ENCODE measurements around the gene ELAPOR2. TPM values are rescaled to one million over a fixed set of nuclear protein-coding genes. Genes with fewer than 3 reads are reported as not detected.

Gene ELAPOR2
- total and polyA plus RNA-seq, 9 of the 15 experiments (the other 6 are each of a cell fraction or from before 2014, with no cell fraction given) = 9.2 to 72.0 (median 35.0) TPM

DNA sequence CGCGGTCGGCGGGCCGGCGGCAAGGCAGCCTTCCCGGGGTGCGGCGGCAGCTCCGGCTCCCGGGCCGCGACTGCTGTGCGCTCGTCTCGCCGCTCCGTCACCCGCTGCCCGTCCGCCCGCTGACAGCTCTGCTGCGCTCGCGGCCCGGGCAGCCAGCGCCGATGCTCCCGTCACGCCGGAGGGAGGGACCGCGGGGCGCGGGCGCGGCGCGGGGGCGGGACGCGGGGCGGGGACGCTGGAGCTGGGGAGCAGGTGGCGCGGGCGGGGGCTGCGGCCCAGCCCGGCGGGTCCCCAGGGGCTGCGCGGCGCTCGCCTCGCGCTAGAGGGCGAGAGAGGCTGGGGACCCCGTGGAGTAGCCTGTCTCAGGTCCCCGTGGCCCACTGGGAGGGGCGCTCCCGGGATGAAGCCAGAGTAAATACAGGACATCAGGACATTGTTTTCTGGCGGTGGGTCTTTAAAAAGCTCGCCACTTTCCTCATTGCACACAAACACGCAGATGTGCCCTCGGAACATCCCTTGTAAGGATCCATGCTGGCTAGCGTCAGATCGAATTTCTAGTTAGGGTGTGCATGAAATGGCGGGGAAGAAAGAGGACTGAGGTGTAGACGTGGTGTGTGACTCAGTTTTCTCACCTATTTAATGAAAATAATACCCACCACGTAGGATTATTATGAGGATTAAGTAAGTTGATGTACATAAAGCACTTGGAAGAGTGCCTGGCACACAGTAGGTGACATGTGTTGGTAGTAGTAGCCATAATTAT lies at the start of gene ELAPOR2 (continued):
- TF ChIP-seq, protein P1, sequence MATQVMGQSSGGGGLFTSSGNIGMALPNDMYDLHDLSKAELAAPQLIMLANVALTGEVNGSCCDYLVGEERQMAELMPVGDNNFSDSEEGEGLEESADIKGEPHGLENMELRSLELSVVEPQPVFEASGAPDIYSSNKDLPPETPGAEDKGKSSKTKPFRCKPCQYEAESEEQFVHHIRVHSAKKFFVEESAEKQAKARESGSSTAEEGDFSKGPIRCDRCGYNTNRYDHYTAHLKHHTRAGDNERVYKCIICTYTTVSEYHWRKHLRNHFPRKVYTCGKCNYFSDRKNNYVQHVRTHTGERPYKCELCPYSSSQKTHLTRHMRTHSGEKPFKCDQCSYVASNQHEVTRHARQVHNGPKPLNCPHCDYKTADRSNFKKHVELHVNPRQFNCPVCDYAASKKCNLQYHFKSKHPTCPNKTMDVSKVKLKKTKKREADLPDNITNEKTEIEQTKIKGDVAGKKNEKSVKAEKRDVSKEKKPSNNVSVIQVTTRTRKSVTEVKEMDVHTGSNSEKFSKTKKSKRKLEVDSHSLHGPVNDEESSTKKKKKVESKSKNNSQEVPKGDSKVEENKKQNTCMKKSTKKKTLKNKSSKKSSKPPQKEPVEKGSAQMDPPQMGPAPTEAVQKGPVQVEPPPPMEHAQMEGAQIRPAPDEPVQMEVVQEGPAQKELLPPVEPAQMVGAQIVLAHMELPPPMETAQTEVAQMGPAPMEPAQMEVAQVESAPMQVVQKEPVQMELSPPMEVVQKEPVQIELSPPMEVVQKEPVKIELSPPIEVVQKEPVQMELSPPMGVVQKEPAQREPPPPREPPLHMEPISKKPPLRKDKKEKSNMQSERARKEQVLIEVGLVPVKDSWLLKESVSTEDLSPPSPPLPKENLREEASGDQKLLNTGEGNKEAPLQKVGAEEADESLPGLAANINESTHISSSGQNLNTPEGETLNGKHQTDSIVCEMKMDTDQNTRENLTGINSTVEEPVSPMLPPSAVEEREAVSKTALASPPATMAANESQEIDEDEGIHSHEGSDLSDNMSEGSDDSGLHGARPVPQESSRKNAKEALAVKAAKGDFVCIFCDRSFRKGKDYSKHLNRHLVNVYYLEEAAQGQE (IDR thresholded peaks at IDR 0.05; ENCODE audit: borderline replicate concordance) = peak; percentile 88
- TF ChIP-seq, protein P1 (CRISPR knock-in tag; IDR thresholded peaks at IDR 0.05; ENCODE audit: low read depth) = no peak; the same call in 1 of the 2 replicates
- TF ChIP-seq BHLHE40 (IDR thresholded peaks at IDR 0.05; ENCODE audit: low read length) (peak; percentile 76), CTCF (IDR thresholded peaks at IDR 0.05 in 2 of 3, conservative IDR thresholded peaks at IDR 0.05 in 1 of 3; ENCODE audit: insufficient read depth in 2 of 3, low read depth in 1 of 3, low read length in 3 of 3) (peak; percentile 79 to 94 (median 91)), PRPF4 (IDR thresholded peaks at IDR 0.05; ENCODE audit: insufficient read depth, low read depth, low read length, poor library complexity, severe bottlenecking) (no peak), ZNF407 (IDR thresholded peaks at IDR 0.05; ENCODE audit: low read depth) (no peak), HDAC3 (IDR thresholded peaks at IDR 0.05; ENCODE audit: borderline replicate concordance, partially characterized antibody) (no peak)

All from K562 (cell line).